ENCODE results near the gene KCNK3. TPM values are rescaled to one million over a fixed set of nuclear protein-coding genes. Genes with fewer than 3 reads are reported as not detected.

The KCNK3 gene
- total and polyA plus RNA-seq, 11 donors = 0.61 to 12.2 (median 2.1) TPM

DNA sequence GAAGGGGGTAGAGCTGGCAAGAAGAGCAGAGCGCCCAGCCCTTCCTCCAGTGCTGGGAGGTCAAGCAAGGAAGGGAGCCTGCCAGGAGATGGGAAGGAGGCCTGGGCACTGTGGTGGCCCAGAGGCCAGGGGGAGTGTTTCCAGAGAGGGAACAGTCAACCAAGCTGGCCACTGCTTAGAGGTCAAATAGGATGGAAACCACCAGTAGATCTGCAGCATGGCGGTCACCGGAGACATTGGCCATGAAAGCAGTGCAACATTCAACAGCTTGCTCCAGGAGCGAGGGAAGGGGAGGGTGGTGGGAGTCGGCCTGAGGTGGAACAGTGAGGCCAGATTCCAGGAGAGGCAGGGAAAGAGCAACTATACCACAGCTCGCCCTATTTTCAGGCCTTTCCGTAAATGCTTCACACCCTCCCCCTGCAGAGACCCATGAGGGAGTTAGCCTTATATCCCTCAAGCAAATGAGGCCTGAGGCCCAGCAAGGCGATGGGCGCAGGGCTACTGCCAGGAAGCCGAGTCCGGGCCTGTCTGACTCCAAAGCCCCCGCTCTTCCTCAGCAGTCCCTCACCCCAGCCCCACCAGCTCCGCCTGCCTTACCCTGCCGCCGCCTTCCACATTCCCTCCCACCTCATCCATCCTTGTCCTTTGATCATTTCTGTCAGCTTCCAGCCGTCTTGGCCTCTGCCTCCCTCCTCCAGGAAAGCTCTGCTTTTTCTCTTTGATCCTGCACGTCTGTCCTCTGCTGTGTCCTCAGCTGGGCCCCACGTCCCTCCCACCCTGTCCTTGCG is 17.0 kb downstream of the KCNK3 start:
- TF ChIP-seq, protein P1, sequence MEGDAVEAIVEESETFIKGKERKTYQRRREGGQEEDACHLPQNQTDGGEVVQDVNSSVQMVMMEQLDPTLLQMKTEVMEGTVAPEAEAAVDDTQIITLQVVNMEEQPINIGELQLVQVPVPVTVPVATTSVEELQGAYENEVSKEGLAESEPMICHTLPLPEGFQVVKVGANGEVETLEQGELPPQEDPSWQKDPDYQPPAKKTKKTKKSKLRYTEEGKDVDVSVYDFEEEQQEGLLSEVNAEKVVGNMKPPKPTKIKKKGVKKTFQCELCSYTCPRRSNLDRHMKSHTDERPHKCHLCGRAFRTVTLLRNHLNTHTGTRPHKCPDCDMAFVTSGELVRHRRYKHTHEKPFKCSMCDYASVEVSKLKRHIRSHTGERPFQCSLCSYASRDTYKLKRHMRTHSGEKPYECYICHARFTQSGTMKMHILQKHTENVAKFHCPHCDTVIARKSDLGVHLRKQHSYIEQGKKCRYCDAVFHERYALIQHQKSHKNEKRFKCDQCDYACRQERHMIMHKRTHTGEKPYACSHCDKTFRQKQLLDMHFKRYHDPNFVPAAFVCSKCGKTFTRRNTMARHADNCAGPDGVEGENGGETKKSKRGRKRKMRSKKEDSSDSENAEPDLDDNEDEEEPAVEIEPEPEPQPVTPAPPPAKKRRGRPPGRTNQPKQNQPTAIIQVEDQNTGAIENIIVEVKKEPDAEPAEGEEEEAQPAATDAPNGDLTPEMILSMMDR (IDR thresholded peaks at IDR 0.05) = no peak
- no peak for TF ChIP-seq POLR2A (IDR thresholded peaks at IDR 0.05)
- intact Hi-C loops (cut with DNase I) = no loop called here
- ATAC-seq = no peak
- Histone ChIP-seq H3K27ac (peak overlapping the region in 5 of 12 donors; percentile 61 to 81 (median 77)), H3K9me3 (no peaks in the 10 kb centered on the region), H3K36me3 (no peaks in the 10 kb centered on the region), H3K4me1 (peaks cover 0 to 64% (median 21%) of the 10 kb centered on the region in 12 donors), H3K4me3 (no peak overlapping the region), H3K27me3 (no peaks in the 10 kb centered on the region)
- DNase-seq = no peak
- WGBS, 4 donors = 73 to 88% (median 76%) methylated on average over 19 of the region's 19 CpGs

DNA sequence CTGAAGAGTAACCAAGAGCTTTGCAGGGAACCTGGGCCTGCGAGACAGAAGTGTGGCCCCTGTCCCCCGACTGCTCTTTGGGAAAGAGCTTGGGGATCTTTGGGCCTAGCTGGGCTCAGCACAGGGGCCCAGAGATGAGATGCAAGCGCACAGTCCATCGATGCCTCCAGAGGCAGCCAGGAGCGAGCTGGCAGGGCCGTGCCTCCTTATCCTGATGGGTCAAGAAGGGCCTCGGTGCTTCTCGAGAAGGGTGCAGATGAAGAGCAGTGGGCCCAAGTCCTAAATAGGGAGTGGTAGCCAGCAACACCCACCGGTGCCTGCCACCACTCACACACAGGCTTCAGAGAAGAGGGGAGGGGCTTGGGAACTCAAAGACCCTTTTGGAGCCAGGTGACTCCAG is 17.6 kb downstream of the KCNK3 start:
- intact Hi-C loops (cut with DNase I) = no loop called here

DNA sequence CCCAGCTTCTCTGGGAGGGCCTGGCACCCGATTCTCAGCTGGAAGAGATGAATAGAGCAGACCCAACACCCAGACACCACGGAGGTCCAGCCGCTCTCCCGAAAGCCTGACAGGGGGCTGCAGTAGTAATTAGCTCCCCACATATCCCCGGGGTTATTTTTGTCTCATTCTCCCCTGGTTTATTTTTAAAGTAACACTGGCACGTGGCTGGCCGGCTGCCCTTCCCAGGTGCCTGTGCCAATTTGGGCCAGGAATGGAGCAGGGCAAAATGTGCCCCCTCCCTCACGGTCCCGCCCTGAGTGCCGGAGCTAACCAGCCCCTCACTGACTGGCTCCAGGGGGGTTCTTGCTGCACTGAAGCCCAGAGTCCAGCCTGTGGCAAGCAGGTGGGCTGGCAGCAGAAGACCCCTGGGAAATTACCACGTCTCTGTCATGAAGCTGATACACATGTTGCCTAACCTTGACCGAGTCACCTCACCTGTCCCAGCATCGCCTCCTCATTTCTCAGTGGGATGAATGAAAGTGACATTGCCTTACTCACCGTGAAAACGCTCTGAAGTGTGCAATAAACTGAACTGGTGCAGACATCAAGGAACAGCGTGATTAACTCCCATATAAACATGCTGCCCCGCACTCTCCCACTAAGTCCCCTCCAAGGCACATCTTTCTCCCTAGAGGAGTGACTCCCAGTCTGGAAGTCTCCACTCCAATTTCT is 18.4 kb downstream of the KCNK3 start:
- 44 to 50% (median 45%) methylated on average over 17 of the region's 17 CpGs for WGBS, 4 donors
- Histone ChIP-seq H3K9me3 (no peaks in the 10 kb centered on the region), H3K4me3 (no peak overlapping the region), H3K27me3 (no peaks in the 10 kb centered on the region), H3K4me1 (peaks cover 0 to 57% (median 20%) of the 10 kb centered on the region in 12 donors), H3K27ac (peak overlapping the region in 11 of 12 donors; percentile 52 to 81 (median 73)), H3K36me3 (no peaks in the 10 kb centered on the region)
- DNase-seq (peak; percentile 50 to 75 (median 64)), ATAC-seq (peak; percentile 23 to 62 (median 50))
- TF ChIP-seq, protein P1 (IDR thresholded peaks at IDR 0.05) = no peak
- TF ChIP-seq POLR2A (IDR thresholded peaks at IDR 0.05) = no peak
- intact Hi-C loops (cut with DNase I) = no loop called here

More for the DNA sequence above, 17.6 kb downstream of the KCNK3 start:
- ATAC-seq (no peak), DNase-seq (no peak)
- Histone ChIP-seq H3K27ac (peak overlapping the region in 11 of 12 donors; percentile 52 to 81 (median 73)), H3K4me1 (peaks cover 0 to 57% (median 20%) of the 10 kb centered on the region in 12 donors), H3K9me3 (no peaks in the 10 kb centered on the region), H3K36me3 (no peaks in the 10 kb centered on the region), H3K4me3 (no peak overlapping the region), H3K27me3 (no peaks in the 10 kb centered on the region)
- 32 to 75% (median 60%) methylated on average over 3 to 9 of the region's 9 CpGs for WGBS, 4 donors
- TF ChIP-seq, protein P1 (IDR thresholded peaks at IDR 0.05) = no peak
- TF ChIP-seq POLR2A (IDR thresholded peaks at IDR 0.05) = no peak
